SU-DHL-6 (cell line): Measurements from ENCODE around the gene USP6.

ENCODE experiments used
- CTCF ChIP-seq: fragments of 200-600 bp; sonication (generic); IDR thresholded peaks from one replicate; pipeline ENCODE4 v1.5.1; 2017; ENCODE audit warnings: antibody characterized with exemption, mild to moderate bottlenecking, low read length, moderate library complexity; ENCODE audit not compliant: insufficient read depth, poor library complexity, severe bottlenecking
- EZH2phosphoT487 ChIP-seq: fragments of 200-600 bp; sonication (generic), shearing (Covaris generic); conservative IDR thresholded peaks from 2 replicates; pipeline ENCODE4 v1.6.1; 2018; ENCODE audit warnings: mild to moderate bottlenecking, antibody characterized with exemption, low read length, moderate library complexity, mixed read lengths

GRCh38 chr17:5131146-5131715, 15.4 kb downstream of the USP6 start:
- TF ChIP-seq CTCF (no peak), EZH2phosphoT487 (no peak)
